Activated CD8-positive, alpha-beta memory T cell treated with anti-CD3 and anti-CD28 coated beads, Interleukin-2, amount 50 U/mL, for 1 hour (primary cell): ENCODE measurements around the gene FAM3D.

Source experiments
- DNase-seq: peaks from one replicate; pipeline ENCODE4 v3.0.0-alpha.2; 2020; ENCODE audit errors: extremely low read depth

The FAM3D gene

DNA sequence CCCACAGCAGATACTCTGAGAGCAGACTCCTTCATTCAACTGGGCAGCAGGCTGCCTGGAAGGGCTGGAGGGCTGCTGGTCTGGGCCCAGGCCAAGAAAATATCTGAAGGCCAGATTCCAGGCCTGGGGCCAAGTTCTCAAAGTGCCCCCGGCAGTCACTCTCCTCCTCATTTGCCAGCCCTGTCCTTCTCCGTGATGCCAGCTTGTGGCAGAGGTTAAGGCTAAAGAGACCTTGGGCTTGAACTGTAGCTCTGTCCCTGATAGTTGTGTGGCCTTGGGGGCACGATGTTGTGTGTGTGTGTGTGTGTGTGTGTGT, 39.0 kb downstream of the FAM3D start:
- no peak for DNase-seq

DNA sequence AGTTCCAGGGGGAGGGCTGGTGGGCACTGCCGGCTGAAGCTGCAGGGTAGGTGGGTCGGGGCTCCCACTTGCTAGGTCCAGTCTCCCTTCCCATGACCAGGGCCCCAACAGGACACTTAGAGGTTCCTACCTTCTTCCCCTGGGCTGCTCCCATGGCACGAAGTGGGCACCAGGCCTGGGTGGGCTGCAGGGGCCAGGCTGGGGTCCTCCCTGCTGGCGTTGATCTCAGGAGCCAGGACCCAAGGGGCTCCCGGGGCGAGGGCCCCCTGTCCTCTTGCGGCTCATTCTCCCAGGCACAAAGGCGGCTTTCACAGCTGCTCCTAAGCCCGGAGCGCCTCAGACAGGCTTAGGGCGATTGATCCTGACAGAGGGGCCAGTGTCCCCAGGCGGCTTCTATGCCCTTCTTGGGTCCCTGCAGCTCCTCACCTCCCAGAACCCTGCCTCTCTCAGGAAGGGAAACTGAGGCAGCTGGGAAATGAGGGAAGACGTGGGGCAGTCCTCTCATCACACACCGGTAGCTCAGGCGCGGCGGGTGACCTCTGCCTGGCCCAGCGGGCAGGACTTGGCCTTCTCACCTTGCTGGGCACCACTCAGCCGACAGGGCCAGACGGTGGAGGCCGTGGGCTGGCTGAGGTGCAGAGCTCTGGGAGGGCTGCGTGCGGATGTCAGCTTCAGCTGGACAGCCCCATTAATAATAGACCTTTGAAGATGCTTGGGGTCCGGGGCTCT, 39.6 kb downstream of the FAM3D start:
- DNase-seq = no peak

DNA sequence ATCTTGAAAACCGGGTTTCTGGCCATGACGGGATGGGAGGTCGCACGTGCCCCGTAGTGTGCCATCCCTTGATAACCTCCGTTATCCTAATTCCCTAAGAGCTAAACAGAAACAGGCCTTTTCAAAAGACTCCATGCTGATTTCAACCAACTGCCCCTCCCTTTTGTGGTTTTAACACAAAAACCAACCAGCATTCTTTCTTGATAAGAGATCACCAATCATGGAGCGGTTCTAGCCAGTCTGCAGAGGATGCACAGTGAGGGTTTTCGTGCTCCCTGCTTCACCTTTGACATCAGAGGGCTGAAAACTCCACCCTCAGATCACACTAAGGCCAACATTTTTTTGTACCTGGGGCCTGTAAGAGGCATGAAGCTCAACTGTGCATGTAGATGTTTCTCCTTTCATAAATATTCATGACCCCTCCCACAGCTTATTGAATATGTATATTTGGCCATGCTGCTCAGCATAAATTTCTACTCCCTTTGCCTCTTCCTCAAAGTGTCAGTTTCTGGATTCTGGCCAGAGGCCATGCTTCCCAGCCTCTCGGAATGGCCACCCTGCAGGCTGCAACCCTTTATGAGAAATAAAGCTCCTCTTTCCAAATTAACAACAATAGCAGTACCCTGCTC, 41.3 kb downstream of the FAM3D start:
- no peak for DNase-seq

DNA sequence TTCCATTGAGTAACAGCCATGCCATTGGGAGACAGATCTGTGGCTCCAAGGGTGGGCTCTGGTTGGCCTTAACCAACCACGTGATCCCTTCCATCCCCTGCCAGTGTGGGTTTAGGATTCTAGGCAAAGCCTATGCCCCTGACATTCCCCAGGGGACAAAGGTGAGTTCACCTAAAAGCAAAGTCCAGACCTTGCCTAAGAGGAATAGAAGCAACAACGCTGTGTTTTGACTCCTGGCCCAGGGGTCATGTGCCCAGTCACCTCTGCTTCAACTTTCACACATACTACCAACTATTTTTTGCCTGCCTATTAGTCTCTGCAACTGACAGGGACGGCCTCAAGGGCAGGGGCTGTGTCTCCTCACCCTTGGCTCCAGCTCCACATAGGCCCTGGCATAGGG, 42.0 kb downstream of the FAM3D start:
- DNase-seq = no peak

DNA sequence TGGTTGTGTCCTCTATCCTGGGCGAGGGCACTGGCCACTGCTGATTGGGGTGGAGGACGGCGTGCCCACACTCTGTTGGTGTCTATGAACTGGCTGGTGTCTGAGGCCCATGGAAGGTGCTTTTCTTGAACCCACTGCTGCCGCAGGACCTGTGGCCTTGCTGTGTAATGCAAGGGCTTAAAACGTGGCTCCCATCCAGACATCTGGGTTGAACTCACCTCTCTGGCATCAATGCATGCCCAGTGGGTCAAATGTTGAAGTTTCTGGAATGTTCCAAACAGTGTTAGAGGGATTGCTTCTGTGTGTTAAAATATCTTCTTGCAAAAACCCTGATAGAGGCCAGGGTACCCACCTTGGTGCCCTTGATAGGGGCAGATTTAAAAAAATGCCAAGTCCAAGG, 42.6 kb downstream of the FAM3D start:
- no peak for DNase-seq

DNA sequence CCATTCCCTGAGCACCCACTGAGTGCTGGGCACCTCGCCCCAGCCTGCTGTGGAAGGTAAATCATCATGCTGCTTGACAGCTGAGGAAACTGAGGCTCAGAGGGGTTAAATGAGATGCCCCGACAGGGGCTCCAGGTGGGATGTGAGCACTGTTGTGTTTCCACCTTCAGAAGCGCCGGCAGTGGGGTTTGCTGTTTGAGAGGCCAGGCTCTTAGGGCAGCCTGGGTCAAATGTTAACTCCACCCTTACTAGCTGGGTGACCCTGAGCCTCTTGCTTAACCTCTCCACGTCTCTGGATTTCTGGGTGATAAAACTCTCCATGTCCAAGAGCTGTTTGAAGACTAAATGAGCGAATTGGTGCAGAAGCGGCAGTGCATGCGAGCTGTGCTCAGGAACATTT, 43.1 kb downstream of the FAM3D start:
- DNase-seq = no peak

DNA sequence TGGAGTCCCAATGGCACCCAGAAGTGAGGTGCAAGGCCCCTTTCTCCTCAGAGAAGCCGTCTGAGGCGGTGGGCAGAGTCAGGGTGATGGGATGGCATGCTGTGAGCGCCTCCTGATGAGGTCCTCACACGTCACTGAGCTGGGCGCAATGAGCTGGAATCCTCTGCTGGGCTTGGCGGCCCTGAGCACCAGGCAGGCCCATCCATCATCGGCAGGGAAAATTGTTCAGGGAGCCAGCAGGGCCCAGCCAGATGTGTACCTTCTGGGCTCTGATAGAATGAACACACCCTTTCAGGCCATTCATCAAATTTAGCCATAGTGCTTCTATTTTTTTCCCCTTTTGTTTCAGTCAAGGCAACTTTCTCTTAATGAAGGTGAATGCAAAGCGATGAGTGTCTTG, 43.7 kb downstream of the FAM3D start:
- DNase-seq = no peak

DNA sequence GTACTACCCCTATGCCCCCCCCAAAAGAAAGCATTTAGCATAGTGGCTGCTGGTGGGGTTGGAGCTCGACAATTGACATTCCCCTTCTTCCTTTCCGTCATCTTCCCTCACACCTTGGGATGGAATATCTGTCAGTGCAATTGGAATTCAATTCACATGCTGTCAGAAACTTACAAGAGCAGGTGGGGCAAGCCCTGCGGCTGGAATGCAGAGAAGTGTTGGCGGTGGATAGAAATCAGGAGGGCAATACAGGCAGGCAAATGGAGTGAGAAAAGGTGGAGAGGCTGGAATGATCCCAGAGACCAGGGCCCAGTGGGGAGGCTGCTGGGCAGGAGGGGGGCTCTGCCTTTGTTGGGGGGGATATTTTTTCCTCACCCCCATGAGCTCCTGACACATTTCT, 44.1 kb downstream of the FAM3D start:
- no peak for DNase-seq

DNA sequence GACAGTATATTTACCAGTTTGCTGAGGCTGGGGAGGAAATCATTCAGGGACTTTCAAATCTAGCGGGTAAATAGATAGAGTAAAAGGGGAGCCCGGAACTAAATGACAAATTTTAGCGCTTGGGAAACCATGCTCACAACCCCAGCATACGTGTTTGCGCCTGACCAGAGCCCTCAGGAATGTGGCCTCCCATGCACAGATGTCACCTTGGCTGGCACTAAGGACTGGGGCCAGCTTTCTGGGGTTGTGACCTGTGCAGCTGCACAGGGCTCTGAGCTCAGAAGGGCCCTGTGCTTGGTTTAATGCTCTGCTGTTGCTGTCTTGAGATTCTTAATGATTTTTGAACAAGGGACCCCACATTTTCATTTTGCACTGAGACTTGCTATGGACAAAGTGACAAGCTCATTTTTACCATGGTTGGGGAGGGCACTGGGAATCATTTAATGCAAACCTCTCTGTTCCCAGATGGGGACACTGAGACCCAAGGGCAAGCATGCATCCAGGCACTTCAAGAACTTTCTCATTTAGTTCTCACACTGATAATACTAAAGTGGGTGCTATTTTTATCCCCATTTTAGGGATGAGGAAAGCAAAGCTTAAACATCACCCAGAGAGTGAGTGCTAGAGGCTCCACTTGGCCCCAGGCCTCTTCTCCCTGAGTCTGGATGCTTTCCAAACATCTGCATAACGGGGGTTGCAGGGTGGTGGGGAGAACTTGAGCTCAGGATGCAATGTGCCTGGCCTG, 45.3 kb downstream of the FAM3D start:
- DNase-seq = no peak

DNA sequence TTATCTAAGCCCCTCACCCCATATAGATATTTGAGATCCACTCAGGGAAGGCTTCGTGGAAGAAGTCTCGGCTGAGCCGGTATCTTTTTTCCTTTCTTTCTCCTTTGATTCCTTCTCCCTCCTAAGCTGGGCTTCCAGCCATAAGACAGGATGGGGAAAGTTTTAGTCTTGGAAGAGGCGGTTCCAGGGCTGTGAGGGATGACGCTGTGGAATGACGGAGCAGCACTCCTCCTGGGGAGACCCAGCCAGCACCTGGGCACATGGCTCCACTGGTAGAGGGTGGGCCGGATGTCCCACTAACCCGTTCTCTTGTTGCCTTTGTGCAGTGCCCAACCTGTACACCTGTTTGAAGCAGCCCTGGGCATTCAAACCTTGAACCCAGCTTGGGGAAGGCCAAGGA, 46.2 kb downstream of the FAM3D start:
- no peak for DNase-seq

DNA sequence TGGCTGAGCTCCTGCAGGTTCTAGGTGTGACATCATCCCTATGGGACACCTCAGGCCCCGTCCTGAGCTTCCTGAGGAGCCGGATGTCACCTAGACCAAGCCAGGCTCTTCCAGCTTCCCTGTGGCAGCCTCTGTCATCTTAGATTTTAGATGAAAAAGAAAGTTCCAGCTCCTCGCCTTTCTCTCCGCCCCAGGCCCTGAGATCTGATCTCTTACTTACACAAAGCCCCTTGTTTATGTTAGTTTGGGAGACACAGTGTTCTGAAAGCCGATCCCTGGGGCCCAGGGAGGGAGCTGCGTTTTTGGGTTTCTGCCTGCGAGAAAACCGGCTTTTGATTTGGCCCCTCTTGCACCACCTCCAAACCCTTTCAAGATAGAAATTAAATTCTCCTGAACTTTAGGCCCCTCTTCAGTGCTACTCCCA, 49.2 kb downstream of the FAM3D start:
- no peak for DNase-seq

DNA sequence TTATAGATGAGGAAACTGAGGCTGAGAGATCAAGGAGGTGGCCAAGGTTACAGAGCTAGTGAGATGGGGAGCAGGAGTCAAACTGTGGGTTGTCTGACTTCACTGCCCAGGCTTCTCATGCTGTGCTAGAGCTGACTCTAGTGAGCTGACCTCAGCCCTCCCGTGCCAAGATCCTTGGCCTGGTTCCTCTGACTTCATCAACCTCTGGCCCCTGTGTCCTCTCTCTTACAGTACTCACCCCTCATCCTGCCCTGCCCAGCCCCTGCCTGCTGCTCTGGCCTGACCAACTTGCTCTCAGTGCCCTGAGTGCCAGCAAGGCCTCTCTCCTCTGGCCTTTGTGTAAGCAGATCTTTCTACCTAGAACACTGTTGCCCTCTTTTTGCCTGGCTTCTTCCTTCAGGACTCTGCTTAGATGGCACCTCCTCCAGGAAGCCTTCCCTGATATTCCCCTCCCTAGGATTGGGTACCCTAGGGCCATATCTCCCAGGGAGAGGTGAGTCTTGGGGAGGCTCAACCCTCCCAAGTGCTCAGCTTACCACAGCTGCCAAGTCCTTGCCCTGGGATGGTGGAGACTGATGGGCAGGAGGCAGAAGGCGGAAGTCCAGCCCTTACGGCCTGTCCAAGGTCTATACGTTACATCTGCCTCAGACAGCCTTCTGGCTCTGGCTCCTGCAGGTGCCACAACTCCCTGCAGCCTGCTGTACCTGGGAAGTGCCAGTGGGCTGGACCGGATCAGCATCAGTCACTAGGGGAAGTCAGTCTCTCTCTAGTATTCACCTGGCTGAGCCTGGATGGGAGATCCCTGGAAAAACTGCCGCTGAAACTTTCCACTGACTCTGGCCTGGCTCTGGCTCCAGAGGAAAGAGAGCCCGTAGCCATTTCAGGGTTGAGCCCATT, 53.1 kb downstream of the FAM3D start:
- no peak for DNase-seq

DNA sequence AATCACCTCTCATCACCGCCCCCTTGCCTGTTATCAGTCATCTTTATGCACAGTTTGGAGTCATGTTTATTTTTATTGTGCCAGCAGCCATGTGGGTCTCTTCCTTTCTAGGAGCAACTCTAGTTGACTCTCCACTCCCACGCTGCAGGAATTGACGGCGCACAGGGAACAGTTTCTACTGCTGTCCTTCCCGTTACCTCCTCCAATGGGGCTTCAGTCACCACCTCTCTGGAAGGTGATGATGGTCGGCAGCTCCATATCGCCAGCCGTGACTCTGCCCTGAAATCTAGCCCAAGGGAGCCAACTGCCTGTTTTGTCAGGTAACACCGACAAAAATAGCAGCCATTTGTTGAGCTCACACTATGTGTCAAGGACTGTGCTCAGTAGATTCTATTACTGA, 53.7 kb downstream of the FAM3D start:
- DNase-seq = no peak

DNA sequence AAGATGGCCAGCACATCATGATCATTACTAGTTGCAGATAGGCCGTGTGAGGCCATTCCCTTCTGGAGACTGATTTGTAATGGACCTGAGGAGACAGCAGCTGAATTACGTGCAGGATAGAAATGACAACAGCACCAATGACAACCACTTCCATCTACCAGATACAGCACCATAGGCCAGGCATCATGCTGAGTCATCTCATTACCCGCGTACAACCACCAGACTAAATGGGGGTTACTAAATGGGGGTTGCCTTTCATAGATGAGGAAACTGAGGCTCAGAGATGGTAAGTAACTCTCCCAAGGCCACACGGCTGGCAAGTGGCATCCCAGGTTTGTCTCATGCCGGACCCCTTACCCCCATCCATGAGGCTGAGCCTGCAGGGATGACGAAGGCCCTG, 56.6 kb downstream of the FAM3D start:
- no peak for DNase-seq

DNA sequence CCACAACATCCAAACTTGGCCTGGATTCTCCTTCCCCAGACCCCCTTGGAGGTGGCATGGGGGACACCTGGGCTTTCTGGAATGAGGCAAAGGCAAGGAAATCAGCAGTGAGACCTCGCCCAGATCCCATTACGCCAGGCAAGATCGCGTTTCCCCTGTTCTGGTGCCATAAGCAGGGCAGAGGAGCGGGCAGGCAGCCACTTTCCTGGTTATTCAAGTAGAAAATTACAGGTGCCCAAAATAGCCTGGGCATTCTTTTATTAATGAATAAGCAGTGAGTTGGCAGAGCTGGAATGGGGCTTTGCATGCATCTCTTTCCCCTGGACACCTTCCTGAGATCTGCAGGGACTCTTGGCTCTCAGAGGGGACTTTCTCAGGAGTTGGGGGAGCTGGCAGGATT, 57.9 kb downstream of the FAM3D start:
- no peak for DNase-seq

DNA sequence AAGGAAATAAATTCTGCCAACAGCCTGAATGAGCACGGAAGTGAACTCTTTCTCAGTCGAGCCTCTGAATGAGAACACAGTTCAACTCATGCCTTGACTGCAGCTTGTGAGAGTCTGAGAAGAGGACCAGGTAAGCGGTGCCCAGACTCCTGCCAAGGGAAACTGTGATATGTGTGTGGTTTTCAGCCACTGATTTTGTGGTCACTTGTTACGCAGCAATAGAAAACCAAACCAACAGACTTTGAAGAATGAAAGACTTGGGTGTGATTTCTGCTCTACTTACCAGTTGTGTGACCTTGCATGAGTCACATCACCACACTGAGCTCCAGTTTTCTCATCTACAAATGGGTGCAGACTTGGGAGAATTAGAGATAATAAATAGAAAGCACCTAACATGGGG, 58.8 kb downstream of the FAM3D start:
- no peak for DNase-seq

DNA sequence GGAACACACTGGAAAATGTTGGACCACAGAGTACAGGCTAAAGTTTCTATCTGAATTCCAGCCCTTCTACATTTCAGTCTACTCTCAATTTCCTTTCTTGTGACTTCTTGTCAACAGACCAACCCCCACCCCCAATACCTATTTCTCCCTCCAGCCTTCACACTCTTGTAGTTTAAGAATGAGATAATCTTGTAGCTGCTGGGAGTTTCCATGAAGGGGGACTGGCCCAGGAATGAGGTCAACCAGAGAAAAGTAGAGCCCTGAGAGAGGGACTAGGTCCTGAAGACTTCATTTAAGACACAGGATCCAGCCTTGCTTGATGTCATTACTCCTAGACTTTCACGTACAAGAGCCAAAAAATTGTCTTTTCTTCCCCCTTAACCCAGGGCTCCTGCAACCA, 59.9 kb downstream of the FAM3D start:
- DNase-seq = no peak

DNA sequence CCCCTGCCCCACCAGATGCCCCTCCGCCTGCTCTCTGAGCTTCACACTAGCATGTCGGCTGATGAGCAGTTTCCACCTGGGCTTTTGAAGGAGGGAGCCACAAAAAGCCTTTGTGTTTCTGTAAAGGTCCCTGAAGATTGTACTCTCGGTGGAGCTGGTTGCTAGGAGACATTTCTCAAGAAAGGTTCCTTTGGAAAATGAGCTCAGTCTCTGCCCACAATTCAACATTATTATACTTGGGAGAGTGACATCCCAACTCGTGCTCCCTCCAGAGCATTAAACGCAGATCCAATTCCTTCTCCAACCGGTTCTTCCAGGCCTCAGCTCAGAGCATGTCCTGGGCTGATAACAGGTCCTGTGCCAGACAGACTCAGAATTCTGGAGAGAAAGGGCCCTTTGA, 62.5 kb downstream of the FAM3D start:
- DNase-seq = no peak

DNA sequence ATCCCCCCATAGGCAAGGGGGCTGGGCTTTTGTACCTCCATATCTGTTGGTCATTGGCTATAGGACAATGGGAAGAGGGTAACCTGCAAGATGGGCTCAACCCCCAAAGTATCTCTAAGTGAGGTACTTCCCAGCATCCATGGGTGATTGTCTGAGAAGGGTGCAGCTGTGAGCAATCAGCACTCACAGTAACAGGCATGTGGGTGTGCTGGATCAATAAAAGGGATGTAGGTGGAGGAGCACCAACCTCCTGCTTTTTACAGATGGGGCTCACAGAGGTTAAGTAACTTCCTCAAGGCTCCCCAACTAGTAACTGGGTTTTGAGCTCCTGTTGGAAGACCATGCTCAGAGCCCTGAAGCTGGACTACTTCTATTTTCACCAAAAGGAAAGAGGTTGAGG, 63.0 kb downstream of the FAM3D start:
- DNase-seq = no peak

DNA sequence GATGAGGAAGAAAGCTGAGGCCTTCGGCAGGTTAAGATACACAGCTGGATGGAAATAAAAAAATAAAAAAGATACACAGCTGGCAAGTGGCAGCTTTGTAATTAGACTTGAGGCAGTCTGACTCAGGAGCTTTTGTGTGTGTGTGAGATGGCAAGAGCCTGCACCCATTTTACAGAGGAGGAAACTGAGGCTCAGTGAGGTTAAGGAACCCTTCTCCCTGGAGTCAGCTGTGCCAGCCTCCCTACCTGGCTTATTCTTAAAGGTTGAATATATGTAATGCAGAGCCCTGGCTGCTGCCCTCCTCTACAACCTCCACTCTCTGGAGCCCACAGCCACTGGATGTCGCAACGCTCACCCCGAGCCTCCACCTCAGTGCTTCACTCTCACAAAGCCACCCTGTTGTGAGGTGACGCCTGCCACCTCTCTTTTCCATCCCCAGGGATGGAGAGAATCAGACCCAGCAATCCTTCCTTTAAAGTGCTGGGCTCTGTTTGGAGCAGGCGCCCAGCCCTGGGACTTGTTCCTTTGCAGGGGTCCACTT, 68.7 kb downstream of the FAM3D start:
- no peak for DNase-seq

DNA sequence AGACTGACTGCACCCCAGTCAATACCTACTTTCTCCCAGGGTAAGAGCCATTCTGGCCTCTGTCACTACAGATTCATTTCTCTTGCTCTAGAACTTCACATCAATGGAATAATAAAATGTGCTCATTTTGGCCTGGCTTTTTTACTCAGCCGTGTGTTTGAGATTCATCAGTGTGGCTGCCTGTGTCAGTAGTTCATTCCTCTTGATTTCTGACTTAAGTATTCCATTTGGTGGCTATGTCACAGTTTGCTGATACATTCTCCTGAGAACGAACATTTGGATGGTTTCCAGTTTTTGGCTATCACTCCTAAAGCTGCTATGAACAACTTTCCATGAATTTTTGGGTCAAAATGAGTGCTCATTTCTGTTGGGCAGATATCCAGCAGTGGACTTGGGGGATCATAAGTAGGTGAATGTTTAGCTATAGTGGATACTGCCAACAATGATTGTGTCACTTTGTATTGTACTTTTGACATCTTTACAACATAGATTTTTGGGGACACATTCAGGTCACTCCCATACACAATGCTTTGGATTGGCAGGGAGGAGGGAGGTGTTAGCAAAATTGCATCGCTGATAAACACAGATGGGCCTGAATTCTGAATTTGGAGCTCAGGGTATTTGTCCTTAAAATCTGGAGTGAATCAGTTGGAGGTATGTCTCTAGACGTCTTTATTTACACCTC, 69.6 kb downstream of the FAM3D start:
- no peak for DNase-seq
